Measurements from ENCODE around the gene PAX8.

DNA sequence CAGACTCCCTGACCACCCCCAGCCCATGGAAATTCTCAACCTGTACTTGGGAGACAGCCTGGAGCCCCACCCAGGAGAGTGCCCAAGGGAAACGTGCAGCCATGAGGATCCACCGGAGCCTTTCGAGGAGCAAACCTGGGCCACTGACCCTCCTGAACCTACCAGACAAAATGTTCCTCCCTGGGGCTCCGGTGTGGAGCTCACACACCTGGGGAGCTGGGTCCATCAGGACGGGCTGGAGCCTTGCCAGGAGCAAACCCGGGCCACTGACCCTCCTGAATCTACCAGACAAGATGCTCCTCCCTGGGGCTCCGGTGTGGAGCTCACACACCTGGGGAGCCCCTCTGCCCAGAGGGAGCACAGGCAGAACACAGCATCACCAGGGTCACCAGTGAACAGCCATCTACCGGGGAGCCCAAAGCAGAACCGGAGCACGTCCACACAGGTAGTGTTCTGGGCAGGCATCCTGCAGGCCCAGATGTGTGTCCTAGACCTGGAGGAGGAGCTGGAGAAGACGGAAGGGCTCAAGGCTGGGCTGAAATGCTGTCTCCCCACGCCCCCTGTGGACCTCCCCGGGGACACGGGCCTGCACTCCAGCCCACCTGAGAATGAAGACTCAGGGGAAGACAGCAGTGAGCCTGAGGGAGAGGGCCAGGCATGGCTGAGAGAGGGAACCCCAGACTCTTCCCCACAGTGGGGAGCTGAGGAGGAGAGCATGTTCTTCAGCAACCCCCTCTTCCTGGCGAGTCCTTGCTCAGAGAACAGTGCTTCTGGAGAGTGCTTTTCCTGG, 96.1 kb downstream of the PAX8 start:
- TF ChIP-seq GATA2 (IDR thresholded peaks at IDR 0.05; ENCODE audit: low read depth, low read length) = no peak
- no peak for TF ChIP-seq GATA3 (IDR thresholded peaks at IDR 0.05; ENCODE audit: low read depth, low read length)
